ENCODE measurements around the gene PREX1.
A peak's percentile ranks its signal among the peaks of the same experiment; 100 is the strongest.

The PREX1 gene

DNA sequence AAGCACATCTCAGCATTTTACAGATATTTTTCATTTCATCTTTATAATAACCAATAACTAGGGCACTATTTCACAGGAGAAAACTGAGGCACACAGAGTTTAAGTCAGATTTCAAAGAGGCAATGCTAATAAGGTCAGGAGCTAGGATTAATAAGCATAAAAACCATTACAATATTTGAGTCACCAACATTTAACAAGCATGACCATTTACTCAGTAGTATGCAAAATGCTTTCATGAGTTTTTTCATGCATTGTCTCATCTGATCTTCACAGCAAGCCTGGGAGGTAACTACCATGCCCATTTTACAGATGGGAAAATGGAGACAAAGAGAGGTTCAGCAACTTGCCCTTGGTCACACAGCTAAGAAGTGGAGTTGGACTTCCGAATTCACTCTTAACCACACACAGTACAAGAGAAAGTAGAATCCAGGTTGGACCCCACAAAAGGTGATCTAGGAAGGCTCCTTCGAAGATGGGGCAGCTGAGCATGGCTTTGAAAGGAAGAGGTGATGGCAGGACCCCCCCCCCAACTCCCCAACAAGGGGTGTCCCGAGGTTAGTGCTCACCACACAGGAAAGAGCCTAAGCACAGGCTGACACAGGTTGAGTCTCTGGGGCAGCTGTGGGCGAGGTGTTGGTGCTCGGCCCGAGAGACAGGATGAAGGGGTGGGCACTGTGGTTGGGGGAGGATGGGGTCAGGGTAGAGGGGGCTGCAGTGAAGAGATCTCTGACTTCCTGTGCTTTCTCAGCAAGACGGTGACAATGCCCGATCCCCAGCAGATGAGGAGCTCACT lies 108.8 kb downstream of the PREX1 start:
- Mint-ChIP-seq H3K4me3 (peak overlapping the region; percentile 58 to 66), H3K27ac (peak overlapping the region; percentile 61 to 87), H3K9me3 (no peaks in the 10 kb centered on the region), H3K27me3 (no peaks in the 10 kb centered on the region), H3K4me1 (peaks cover 99% of the 10 kb centered on the region)
- ATAC-seq (peak; percentile 78), DNase-seq (peak; percentile 43 to 69)

DNA sequence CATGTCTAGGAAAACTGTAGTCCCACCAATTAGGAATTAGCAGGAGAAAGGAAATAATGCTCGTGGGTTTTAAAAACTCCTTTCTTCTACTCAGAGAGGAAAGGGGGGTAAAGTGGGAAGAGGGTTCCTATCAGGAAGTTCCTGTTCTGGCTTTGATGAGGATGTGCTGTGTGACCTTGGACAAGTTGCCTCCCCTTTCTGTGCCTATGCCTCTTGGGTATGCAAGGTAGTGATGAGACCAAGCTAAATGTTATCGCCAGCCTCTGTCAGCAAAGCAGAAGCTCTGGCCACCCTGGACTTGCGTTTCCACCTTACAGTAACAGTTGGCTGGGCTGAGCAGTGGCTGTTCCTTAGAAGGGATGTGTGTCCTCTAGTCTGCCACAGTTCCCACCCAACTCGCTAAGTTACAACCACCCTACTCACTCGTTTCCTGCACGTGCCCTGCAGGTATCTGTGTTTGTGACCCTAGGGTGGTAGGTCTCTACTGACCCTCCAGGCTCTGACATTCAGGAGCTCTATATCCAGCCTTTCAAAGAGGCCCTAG lies 110.0 kb downstream of the PREX1 start:
- Mint-ChIP-seq H3K4me3 (peak overlapping the region; percentile 76 to 89), H3K27me3 (no peaks in the 10 kb centered on the region), H3K9me3 (no peaks in the 10 kb centered on the region), H3K27ac (peak overlapping the region in 1 of 2 donors; percentile 7), H3K4me1 (peaks cover 96% of the 10 kb centered on the region)
- ATAC-seq (no peak), DNase-seq (no peak)

DNA sequence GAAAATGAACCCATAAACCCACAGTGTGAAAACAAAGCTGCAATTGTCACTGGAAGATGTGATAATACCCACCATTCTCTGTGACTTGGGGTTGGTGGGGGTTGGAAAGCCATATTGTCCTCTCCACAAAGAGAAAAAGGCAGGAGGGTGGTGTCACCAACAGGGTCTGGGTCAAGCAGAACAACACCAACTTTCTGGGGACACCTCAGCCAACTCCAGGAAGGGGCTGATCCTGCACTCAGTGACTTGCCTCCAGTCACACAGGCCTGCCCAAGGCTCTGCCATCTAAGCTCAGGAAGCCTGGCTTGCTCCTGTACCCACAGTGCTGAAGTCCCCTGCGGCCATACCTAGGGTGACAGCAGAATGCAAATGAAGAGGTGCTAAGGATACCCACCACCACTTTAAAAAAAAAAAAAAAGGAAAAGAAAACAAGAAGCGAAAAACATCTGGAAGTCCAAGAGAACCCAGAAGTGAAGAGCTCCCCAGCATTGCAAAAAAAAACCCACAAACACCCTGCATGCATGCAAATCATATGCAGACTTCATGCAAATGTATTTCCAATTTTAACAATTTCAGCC lies 110.6 kb downstream of the PREX1 start:
- H3K4me3 Mint-ChIP-seq, result peak overlapping the region; percentile 76 to 89
- no peaks in the 10 kb centered on the region for H3K27me3 Mint-ChIP-seq
- no peaks in the 10 kb centered on the region for H3K9me3 Mint-ChIP-seq
- ATAC-seq (no peak), DNase-seq (peak in 1 of 2 donors; percentile 19)
- peaks cover 96% of the 10 kb centered on the region for H3K4me1 Mint-ChIP-seq
- H3K27ac Mint-ChIP-seq, result peak overlapping the region; percentile 98 to 100

DNA sequence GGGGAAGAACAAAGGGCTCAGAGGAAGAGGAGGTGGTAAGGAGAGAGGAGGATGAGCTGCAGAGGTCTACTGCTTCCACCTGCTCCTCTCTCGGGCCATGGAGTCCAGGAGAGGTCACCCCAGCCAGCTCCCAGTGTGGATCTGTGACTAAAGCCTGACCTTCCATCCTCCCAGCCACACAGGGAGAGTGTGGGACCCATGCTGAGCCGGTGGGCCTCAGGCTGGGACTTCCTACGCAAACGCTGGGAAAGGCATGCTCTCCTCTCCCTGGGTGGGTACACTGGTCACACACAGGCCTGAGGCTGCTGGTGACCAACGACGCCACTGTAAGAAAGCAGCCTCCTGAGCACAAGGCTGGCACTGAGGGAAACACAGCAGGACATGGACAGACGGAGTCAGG lies 111.3 kb downstream of the PREX1 start:
- ATAC-seq (no peak), DNase-seq (no peak)
- H3K4me3 Mint-ChIP-seq, result peak overlapping the region; percentile 76 to 89
- H3K9me3 Mint-ChIP-seq, result no peaks in the 10 kb centered on the region
- H3K4me1 Mint-ChIP-seq, result peaks cover 91% of the 10 kb centered on the region
- H3K27ac Mint-ChIP-seq, result peak overlapping the region; percentile 98 to 100
- no peaks in the 10 kb centered on the region for H3K27me3 Mint-ChIP-seq

DNA sequence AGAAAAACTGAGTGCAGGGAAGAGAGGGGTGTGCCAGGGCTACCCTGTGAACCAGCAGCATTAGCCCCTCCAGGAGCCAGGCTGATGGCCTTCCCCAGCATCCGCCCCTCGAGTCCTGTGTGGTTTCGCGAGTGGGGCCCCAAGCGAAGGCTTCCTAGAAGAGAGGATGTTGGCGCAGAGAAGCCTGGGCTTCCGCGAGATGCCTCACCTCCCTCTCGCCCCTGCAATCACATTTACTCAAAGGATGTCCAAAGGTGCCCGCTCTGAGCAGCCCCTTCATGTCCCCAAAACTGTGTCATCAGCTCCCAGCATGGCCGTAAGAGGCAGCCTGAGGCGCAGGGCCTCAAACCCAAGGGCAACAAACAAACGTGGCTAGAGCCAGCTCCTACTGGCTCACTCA lies 111.7 kb downstream of the PREX1 start:
- Mint-ChIP-seq H3K27ac (peak overlapping the region; percentile 98 to 100), H3K4me1 (peaks cover 87% of the 10 kb centered on the region), H3K27me3 (no peaks in the 10 kb centered on the region), H3K9me3 (no peaks in the 10 kb centered on the region), H3K4me3 (peak overlapping the region; percentile 76 to 89)
- ATAC-seq, result peak; percentile 82
- peak; percentile 65 to 75 for DNase-seq

DNA sequence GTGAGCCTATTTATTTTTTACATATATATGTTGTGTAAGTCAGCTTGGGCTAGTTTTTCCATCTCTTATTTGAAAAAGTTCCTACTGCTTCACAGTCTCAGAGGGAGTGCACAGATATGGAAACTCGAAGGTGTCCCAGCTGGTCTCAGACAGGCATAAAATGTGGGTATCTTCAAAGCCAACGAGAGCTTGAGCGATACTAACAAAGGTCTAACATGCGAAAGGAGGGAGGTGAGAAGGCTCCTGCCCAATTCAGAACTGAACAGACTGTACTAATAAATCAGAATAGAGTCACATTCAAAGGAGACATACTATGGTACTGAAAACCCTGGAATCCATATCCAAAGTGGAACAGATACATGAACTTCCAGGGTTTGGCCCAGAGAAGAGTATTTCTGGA lies 113.0 kb downstream of the PREX1 start:
- ATAC-seq, result no peak
- no peak overlapping the region for H3K4me3 Mint-ChIP-seq
- no peak for DNase-seq
- H3K27ac Mint-ChIP-seq, result no peak overlapping the region
- no peaks in the 10 kb centered on the region for H3K9me3 Mint-ChIP-seq
- H3K27me3 Mint-ChIP-seq, result no peaks in the 10 kb centered on the region
- peaks cover 76% of the 10 kb centered on the region for H3K4me1 Mint-ChIP-seq

DNA sequence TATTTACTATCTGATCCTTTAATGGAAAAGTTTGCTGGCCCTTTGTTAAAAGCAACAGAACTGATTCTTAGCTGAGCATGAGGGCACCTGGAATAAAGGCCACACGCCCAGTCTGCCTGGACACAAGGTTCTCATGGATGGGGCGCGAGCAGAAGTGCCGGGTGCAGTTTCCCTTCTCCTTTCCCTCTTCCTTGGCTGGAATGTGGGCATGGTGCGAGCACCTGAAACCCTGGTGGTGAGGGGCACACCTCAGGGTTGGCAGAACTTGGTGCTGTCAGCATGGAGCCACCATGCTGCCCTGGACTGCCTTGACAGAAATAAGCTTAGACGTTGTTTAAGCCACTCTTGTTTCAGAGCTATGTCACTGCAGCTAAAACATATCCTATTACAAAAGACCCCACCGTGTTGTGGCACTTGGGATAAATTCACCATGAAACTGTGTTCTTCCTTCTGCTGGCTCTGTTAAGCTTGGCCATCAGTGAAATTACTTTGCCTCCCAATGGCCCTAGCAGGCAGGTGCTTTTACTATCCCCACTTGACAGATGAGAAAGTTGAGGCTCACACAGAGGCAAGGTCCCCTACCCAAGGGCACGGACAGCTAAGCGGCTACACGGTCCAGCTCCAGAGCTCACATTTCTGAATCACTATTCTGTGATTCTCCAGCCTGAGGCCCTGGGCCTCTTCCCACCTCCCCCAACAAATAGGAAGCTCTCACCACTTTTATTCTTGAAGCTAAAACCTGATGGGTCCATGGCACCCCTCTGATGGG lies 115.9 kb downstream of the PREX1 start:
- H3K9me3 Mint-ChIP-seq, result no peaks in the 10 kb centered on the region
- ATAC-seq (no peak), DNase-seq (no peak)
- H3K4me3 Mint-ChIP-seq, result no peak overlapping the region
- no peak overlapping the region for H3K27ac Mint-ChIP-seq
- H3K4me1 Mint-ChIP-seq, result peaks cover 76% of the 10 kb centered on the region
- H3K27me3 Mint-ChIP-seq, result no peaks in the 10 kb centered on the region

DNA sequence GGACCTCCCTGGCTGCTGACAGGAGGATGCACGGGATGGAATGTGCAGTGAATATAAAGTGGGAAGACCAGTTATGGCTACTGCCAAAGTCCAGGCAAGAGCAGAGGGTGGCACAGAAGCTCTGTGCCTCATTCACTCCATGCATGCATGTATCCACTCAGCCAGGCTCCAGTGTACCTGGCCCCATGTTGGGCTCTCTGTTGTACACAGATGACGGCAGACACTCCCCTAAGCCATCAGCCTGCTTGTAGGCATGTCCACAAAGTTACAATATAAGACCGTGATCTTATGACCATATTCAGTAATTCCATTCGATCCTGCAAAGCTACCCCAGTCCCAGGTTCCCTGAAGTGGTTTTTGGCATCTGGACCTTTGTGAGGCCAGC lies 116.8 kb downstream of the PREX1 start:
- DNase-seq (no peak), ATAC-seq (no peak)
- peaks cover 76% of the 10 kb centered on the region for H3K4me1 Mint-ChIP-seq
- H3K27ac Mint-ChIP-seq, result no peak overlapping the region
- no peaks in the 10 kb centered on the region for H3K27me3 Mint-ChIP-seq
- no peak overlapping the region for H3K4me3 Mint-ChIP-seq
- H3K9me3 Mint-ChIP-seq, result no peaks in the 10 kb centered on the region

DNA sequence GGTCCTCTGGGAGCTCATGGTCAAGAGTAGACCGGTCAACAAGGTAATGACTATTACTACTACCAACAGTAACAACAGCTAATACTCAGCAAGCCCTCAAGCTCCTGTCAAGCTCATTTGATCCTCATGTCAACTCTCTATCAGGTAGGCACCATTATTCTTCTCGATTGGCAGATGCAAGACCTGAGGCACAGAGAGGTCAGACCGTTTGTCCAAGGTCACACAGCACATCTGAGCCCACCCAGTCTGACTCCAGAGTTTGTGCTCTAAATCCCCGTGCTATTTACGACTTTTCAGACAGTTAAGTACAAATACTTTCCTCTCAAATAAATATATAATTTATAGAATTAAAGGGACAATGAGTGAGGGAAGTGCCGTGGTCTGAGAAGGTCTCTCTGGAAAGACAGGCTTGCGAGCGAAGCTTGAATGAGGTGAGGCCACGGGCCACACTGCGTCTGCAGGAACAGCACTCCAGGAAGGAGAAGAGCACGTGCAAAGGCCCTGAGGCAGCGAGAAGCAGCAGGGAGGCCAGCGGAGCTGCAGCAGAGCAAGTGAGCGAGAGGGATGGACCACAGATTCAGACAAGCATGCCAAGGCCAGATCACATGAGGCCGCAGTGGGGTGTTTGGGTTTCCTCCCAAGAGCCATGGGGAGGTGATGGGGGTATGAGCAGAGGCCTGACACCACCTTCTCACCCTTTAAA lies 117.3 kb downstream of the PREX1 start:
- Mint-ChIP-seq H3K4me1 (peaks cover 76% of the 10 kb centered on the region), H3K4me3 (no peak overlapping the region), H3K27me3 (no peaks in the 10 kb centered on the region), H3K9me3 (no peaks in the 10 kb centered on the region), H3K27ac (peak overlapping the region in 1 of 2 donors; percentile 81)
- ATAC-seq (no peak), DNase-seq (no peak)

DNA sequence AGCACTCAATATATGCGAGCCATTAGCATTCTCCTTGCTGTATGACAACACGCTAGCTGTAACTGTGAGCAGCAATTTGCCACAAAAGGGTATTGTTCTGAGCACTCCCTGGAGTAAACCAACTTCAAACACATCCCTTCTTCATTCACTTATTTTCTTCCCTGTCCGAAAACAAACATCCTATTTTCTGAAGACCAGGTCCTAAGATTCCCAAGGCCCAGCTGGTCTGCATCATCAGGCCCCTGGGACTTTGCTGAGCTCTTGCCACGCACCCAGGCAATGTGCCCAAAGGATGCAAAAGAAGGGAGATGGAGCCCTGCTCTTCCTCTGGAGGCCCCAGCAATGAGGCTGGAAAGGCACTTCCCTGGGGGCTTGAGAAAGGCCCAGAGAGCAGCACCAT lies 118.1 kb downstream of the PREX1 start:
- H3K27me3 Mint-ChIP-seq, result no peaks in the 10 kb centered on the region
- no peaks in the 10 kb centered on the region for H3K9me3 Mint-ChIP-seq
- H3K27ac Mint-ChIP-seq, result peak overlapping the region in 1 of 2 donors; percentile 82
- ATAC-seq, result no peak
- no peak overlapping the region for H3K4me3 Mint-ChIP-seq
- H3K4me1 Mint-ChIP-seq, result peaks cover 75% of the 10 kb centered on the region
- DNase-seq, result no peak

DNA sequence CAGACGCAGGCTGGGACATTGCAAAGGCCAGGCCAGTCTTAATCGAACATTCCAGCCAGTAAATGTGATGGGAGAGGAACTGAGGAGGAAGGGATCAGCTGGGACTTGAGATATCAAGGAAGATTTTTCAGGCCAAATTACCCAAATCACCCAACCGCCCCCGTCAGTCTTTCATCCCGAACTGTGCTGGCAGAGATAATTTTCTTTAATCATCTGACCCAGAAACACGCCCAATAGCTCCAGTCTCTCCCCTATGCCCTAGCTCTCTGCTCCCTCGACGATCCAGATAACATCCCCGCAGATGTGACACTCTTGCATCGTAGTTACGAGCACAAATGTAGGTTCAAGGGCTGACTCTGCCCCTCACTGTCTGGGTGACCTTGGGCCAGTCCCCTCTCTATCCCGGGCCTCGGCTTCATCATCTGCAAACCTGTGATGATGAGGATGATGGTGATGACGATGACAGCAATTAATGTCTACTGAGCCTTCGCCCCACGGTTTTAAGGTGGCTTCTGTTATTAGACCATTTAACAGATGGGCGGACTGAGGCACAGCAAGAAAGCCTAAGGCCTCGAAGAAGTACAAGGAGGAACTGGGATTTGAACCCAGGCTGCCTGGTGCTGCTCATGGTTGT lies 118.6 kb downstream of the PREX1 start:
- ATAC-seq (no peak), DNase-seq (no peak)
- no peaks in the 10 kb centered on the region for H3K9me3 Mint-ChIP-seq
- H3K4me1 Mint-ChIP-seq, result peaks cover 75% of the 10 kb centered on the region
- H3K4me3 Mint-ChIP-seq, result no peak overlapping the region
- H3K27me3 Mint-ChIP-seq, result no peaks in the 10 kb centered on the region
- H3K27ac Mint-ChIP-seq, result peak overlapping the region in 1 of 2 donors; percentile 54

DNA sequence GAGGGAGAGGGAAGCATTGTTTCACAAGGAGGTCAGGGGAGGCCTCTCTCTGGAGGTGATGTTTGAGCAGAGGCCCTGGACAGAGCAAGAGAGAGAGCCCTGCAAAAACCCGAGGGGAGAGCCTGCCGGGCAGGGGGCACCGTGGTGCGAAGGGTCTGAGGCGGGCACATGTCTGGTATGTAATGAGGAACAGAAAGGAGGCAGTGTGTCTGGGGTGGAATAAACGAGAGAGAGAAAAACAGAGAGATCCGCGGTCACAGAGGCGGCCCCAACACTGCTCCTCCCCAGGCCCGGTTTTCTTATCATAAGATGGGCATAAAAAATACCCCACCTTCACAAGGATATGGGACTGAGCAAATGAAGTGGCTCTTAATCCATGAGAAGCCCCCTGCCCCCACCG lies 119.2 kb downstream of the PREX1 start:
- no peaks in the 10 kb centered on the region for H3K9me3 Mint-ChIP-seq
- peaks cover 71% of the 10 kb centered on the region for H3K4me1 Mint-ChIP-seq
- no peaks in the 10 kb centered on the region for H3K27me3 Mint-ChIP-seq
- ATAC-seq, result no peak
- no peak for DNase-seq
- peak overlapping the region; percentile 36 to 79 for H3K27ac Mint-ChIP-seq
- no peak overlapping the region for H3K4me3 Mint-ChIP-seq

DNA sequence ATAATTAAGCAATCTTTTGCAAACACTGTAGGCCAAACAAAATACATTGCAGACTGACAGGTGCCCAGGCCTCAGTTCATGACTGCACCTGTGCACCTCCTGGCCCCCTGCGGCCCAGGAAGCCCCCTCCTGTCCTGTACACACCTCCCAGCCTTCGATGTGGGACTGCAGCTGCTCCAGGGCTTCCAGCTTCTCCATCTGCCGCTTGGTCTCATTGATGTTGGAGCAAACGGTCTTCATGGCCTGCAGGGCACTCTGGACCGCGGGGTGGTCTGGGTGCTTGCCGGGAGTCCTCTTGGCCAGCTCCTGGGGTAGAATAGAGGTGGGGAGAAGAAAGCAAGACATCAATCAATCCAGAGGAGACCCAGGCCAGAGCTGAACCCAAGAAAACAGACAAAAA lies 119.7 kb downstream of the PREX1 start:
- H3K9me3 Mint-ChIP-seq, result no peaks in the 10 kb centered on the region
- DNase-seq (no peak), ATAC-seq (no peak)
- peaks cover 69% of the 10 kb centered on the region for H3K4me1 Mint-ChIP-seq
- H3K27ac Mint-ChIP-seq, result peak overlapping the region in 1 of 2 donors; percentile 79
- H3K4me3 Mint-ChIP-seq, result no peak overlapping the region
- no peaks in the 10 kb centered on the region for H3K27me3 Mint-ChIP-seq

DNA sequence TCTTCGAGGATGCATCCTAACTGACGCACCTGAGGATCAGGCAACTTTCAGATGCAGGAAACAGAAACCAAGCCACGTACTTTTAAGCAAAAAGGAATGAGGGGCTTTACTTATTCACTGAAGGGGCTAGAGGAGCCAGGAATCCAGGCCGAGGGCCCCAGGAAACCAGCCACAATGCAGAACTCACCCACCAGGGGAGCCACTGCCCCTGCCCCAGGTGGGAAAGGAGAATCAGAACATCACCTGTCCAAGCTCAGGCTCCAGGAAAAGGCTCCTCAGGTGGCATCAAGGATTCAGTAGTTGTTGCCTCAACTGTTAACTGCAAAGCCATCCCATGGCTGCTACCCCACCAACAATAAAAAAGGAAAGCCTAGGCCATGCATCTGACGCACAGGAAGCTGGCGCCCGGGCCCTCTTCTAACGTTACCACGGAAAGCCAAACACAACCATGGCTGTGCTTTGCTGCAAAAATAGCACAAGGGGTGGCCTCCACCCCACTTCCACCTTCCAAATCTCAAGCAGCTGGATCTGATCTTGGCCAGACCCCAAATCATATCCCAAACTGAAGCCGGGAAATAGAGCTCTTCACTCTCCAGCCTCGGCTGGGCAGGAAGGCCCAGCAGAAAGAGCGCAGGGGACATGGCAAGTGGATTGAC lies 121.0 kb downstream of the PREX1 start:
- peak overlapping the region; percentile 41 to 45 for H3K4me3 Mint-ChIP-seq
- H3K9me3 Mint-ChIP-seq, result no peaks in the 10 kb centered on the region
- no peaks in the 10 kb centered on the region for H3K27me3 Mint-ChIP-seq
- peak; percentile 37 for ATAC-seq
- peaks cover 58% of the 10 kb centered on the region for H3K4me1 Mint-ChIP-seq
- peak overlapping the region; percentile 87 to 95 for H3K27ac Mint-ChIP-seq
- no peak for DNase-seq

Measured in stimulated activated naive CD8-positive, alpha-beta T cell treated with anti-CD3 and anti-CD28 coated beads, Interleukin-15, amount 100 ng/mL, for 72 hours (primary cell).